GM20431 (cell line): Measurements from ENCODE around the gene ASB18.

Source experiments
- in situ Hi-C: fragments of 300-500 bp; cut with MseI, MboI; formaldehyde crosslinking; loops from one replicate; pipeline ENCODE4 v1.15.0; 2020; ENCODE audit warnings: low sequenced_read_pairs; ENCODE audit not compliant: unreplicated experiment

ASB18 gene

DNA sequence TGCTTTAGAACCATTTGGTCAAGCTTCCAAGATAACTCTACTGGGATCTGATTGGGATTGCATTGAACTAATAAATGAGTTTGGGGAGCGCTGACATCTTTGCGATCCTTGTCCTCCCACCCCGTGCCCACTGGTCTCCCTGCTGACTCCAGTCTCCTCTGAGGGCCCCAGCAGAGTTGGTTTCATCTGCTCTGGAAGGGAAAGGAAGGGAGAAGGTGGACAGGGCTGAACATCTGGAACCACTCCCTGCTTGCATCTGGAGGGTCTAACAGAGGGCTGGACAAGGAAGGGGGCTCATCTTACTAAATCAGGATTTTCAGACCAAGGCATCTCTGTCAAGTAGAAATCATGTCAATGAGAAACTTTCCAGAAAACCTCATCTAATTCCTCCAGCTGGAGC, 108.8 kb downstream of the ASB18 start:
- in situ Hi-C loops, result no loop called here

DNA sequence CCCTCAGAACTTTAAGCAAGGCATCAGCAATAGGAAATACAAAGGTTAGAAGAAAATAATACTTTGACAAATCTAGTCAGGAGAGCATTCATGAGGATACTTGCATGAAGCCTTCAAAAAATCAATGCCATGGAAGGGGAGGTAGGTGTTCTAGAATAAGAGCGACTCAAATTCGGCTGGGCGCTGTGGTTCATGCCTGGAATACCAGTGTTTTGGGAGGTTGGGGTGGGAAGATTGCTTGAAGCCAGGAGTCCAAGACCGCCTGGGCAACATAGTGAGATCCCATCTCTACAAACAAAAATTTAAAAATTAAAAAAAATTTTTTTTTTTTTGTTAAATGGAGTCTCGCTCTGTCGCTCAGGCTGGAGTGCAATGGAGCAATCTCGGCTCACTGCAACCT, 117.8 kb downstream of the ASB18 start:
- in situ Hi-C loops, result no loop called here

DNA sequence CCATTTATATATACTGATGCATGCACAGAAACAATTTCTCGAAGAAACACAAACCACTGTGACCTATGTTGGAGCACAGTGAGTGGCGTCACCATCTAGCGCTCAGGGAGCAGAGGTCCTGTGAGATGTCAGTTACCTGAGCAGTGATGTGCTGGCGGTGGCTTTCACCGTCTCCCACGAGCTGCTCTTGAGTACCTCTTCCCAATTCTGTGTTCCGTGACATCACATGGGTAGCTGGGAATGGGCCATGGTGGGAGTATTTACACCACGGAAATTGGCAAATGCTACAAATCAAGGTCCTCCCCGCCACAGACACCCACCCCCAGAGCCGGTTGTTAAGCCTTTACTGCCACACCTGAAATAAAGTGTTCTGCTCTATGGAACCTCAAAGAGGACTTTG, 120.4 kb downstream of the ASB18 start:
- in situ Hi-C loops, result no loop called here
